ENCODE results near the gene SMKR1.
A peak's percentile ranks its signal among the peaks of the same experiment; 100 is the strongest.
"Not testable (repeated sequence)": the region's sequence is repeated elsewhere in the genome, so short reads cannot be mapped to it uniquely, and the experiment has no call there.

SMKR1 gene

GRCh38 chr7:129471402-129471827 is 30.9 kb upstream of the SMKR1 start:
- no peak overlapping the region for H2BK5ac ChIP-seq (ENCODE audit: low read depth, low read length, poor library complexity, severe bottlenecking)
- H3K36me3 ChIP-seq (ENCODE audit: control insufficient read depth in 1 of 2, insufficient read depth in 2 of 2, low read depth in 1 of 2, low read length in 2 of 2) = no peaks in the 10 kb centered on the region
- H2BK15ac ChIP-seq (ENCODE audit: low read depth, poor library complexity, severe bottlenecking) = no peak overlapping the region
- H3K18ac ChIP-seq (ENCODE audit: low read depth in 1 of 2, low read length in 2 of 2) = no peak overlapping the region
- H4K91ac ChIP-seq (ENCODE audit: low read length) = no peak overlapping the region
- no peak overlapping the region for H2AK5ac ChIP-seq (ENCODE audit: low read length, severe bottlenecking)
- no peak overlapping the region for H3K23ac ChIP-seq (ENCODE audit: low read length in 2 of 2)
- no peak overlapping the region for H3K14ac ChIP-seq (ENCODE audit: low read length in 2 of 2)
- no peak overlapping the region for H3K27ac ChIP-seq (ENCODE audit: low read length, poor library complexity, severe bottlenecking)
- no peak overlapping the region for H3K4ac ChIP-seq (ENCODE audit: low read depth in 1 of 2, low read length in 2 of 2)
- no peak overlapping the region for H3K4me2 ChIP-seq (ENCODE audit: low read length, poor library complexity, severe bottlenecking)
- peak overlapping the region; percentile 54 for H3K9ac ChIP-seq (ENCODE audit: low read length)
- H4K8ac ChIP-seq (ENCODE audit: low read length) = no peak overlapping the region
- no peak overlapping the region for H2BK120ac ChIP-seq (ENCODE audit: low read depth, low read length)
- H3K79me1 ChIP-seq (replicated peaks; ENCODE audit: low read length, poor library complexity, severe bottlenecking) = no peaks in the 10 kb centered on the region
- H3K4me1 ChIP-seq (ENCODE audit: control insufficient read depth, insufficient read depth, low read depth, low read length) = no peaks in the 10 kb centered on the region
- no peaks in the 10 kb centered on the region for H3K9me3 ChIP-seq (ENCODE audit: control insufficient read depth, low read length)
- no peak overlapping the region for H2AFZ ChIP-seq (ENCODE audit: low read depth, low read length)
- H3K4me3 ChIP-seq (ENCODE audit: insufficient read depth in 1 of 2, low read depth in 1 of 2, low read length in 2 of 2) = no peak overlapping the region
- DNase-seq = no peak
- H2BK12ac ChIP-seq (ENCODE audit: low read length in 2 of 2) = no peak overlapping the region
- no peaks in the 10 kb centered on the region for H3K27me3 ChIP-seq (ENCODE audit: control insufficient read depth in 1 of 2, insufficient read depth in 1 of 2, low read length in 2 of 2)

DNA sequence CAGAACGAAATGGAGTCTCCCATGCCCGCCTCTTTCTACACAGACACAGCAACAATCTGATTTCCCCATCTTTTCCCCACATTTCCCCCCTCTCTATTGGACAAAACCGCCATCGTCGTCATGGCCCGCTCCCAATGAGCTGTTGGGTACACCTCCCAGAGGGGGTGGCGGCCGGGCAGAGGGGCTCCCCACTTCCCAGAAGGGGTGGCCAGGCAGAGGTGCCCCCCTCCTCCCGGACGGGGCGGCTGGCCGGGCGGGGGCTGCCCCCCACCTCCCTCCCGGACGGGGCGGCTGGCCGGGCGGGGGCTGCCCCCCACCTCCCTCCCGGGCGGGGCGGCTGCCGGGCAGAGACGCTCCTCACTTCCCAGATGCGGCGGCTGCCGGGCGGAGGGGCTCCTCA is 26.4 kb upstream of the SMKR1 start:
- H3K23ac ChIP-seq (ENCODE audit: low read length in 2 of 2); H3K4me3 ChIP-seq (ENCODE audit: insufficient read depth in 1 of 2, low read depth in 1 of 2, low read length in 2 of 2); H3K18ac ChIP-seq (ENCODE audit: low read depth in 1 of 2, low read length in 2 of 2); H3K9me3 ChIP-seq (ENCODE audit: control insufficient read depth, low read length); H2AFZ ChIP-seq (ENCODE audit: low read depth, low read length); H3K36me3 ChIP-seq (ENCODE audit: control insufficient read depth in 1 of 2, insufficient read depth in 2 of 2, low read depth in 1 of 2, low read length in 2 of 2); H3K4me1 ChIP-seq (ENCODE audit: control insufficient read depth, insufficient read depth, low read depth, low read length); H3K4me2 ChIP-seq (ENCODE audit: low read length, poor library complexity, severe bottlenecking); H3K27ac ChIP-seq (ENCODE audit: low read length, poor library complexity, severe bottlenecking); H3K79me1 ChIP-seq (replicated peaks; ENCODE audit: low read length, poor library complexity, severe bottlenecking); H2BK120ac ChIP-seq (ENCODE audit: low read depth, low read length); H4K8ac ChIP-seq (ENCODE audit: low read length); H2BK15ac ChIP-seq (ENCODE audit: low read depth, poor library complexity, severe bottlenecking); H2BK5ac ChIP-seq (ENCODE audit: low read depth, low read length, poor library complexity, severe bottlenecking); H2AK5ac ChIP-seq (ENCODE audit: low read length, severe bottlenecking); H2BK12ac ChIP-seq (ENCODE audit: low read length in 2 of 2); H3K27me3 ChIP-seq (ENCODE audit: control insufficient read depth in 1 of 2, insufficient read depth in 1 of 2, low read length in 2 of 2); DNase-seq; H3K4ac ChIP-seq (ENCODE audit: low read depth in 1 of 2, low read length in 2 of 2); H3K9ac ChIP-seq (ENCODE audit: low read length); H3K14ac ChIP-seq (ENCODE audit: low read length in 2 of 2): not testable (repeated sequence)
- peak overlapping the region; percentile 39 for H4K91ac ChIP-seq (ENCODE audit: low read length)
- 97% methylated on average over 10 of the region's 27 CpGs for WGBS

- not testable (repeated sequence) for H3K79me1 ChIP-seq (replicated peaks; ENCODE audit: low read length, poor library complexity, severe bottlenecking); H2BK12ac ChIP-seq (ENCODE audit: low read length in 2 of 2); H2AK5ac ChIP-seq (ENCODE audit: low read length, severe bottlenecking); H2BK15ac ChIP-seq (ENCODE audit: low read depth, poor library complexity, severe bottlenecking); H3K4me3 ChIP-seq (ENCODE audit: insufficient read depth in 1 of 2, low read depth in 1 of 2, low read length in 2 of 2); H3K36me3 ChIP-seq (ENCODE audit: control insufficient read depth in 1 of 2, insufficient read depth in 2 of 2, low read depth in 1 of 2, low read length in 2 of 2); H3K23ac ChIP-seq (ENCODE audit: low read length in 2 of 2); H3K27me3 ChIP-seq (ENCODE audit: control insufficient read depth in 1 of 2, insufficient read depth in 1 of 2, low read length in 2 of 2); H4K8ac ChIP-seq (ENCODE audit: low read length); H2AFZ ChIP-seq (ENCODE audit: low read depth, low read length); H2BK120ac ChIP-seq (ENCODE audit: low read depth, low read length); H3K9ac ChIP-seq (ENCODE audit: low read length); H2BK5ac ChIP-seq (ENCODE audit: low read depth, low read length, poor library complexity, severe bottlenecking); H3K4ac ChIP-seq (ENCODE audit: low read depth in 1 of 2, low read length in 2 of 2); DNase-seq; H3K14ac ChIP-seq (ENCODE audit: low read length in 2 of 2); H4K91ac ChIP-seq (ENCODE audit: low read length); H3K4me2 ChIP-seq (ENCODE audit: low read length, poor library complexity, severe bottlenecking); H3K9me3 ChIP-seq (ENCODE audit: control insufficient read depth, low read length); H3K27ac ChIP-seq (ENCODE audit: low read length, poor library complexity, severe bottlenecking); H3K18ac ChIP-seq (ENCODE audit: low read depth in 1 of 2, low read length in 2 of 2); H3K4me1 ChIP-seq (ENCODE audit: control insufficient read depth, insufficient read depth, low read depth, low read length)
- 97% methylated on average over 20 of the region's 27 CpGs for WGBS
Observed at GRCh38 chr7:129476398-129476797, 25.9 kb upstream of the SMKR1 start.

GRCh38 chr7:129479831-129480230 is 22.5 kb upstream of the SMKR1 start:
- Histone ChIP-seq H2BK120ac (ENCODE audit: low read depth, low read length) (no peak overlapping the region), H3K36me3 (ENCODE audit: control insufficient read depth in 1 of 2, insufficient read depth in 2 of 2, low read depth in 1 of 2, low read length in 2 of 2) (no peaks in the 10 kb centered on the region), H3K9me3 (ENCODE audit: control insufficient read depth, low read length) (no peaks in the 10 kb centered on the region), H2BK15ac (ENCODE audit: low read depth, poor library complexity, severe bottlenecking) (no peak overlapping the region), H3K18ac (ENCODE audit: low read depth in 1 of 2, low read length in 2 of 2) (no peak overlapping the region), H3K4me3 (ENCODE audit: insufficient read depth in 1 of 2, low read depth in 1 of 2, low read length in 2 of 2) (no peak overlapping the region), H3K4me1 (ENCODE audit: control insufficient read depth, insufficient read depth, low read depth, low read length) (no peaks in the 10 kb centered on the region), H3K4me2 (ENCODE audit: low read length, poor library complexity, severe bottlenecking) (no peak overlapping the region), H3K4ac (ENCODE audit: low read depth in 1 of 2, low read length in 2 of 2) (no peak overlapping the region), H2BK12ac (ENCODE audit: low read length in 2 of 2) (no peak overlapping the region), H4K91ac (ENCODE audit: low read length) (no peak overlapping the region), H2AK5ac (ENCODE audit: low read length, severe bottlenecking) (no peak overlapping the region), H2BK5ac (ENCODE audit: low read depth, low read length, poor library complexity, severe bottlenecking) (no peak overlapping the region), H3K27me3 (ENCODE audit: control insufficient read depth in 1 of 2, insufficient read depth in 1 of 2, low read length in 2 of 2) (no peaks in the 10 kb centered on the region), H3K27ac (ENCODE audit: low read length, poor library complexity, severe bottlenecking) (no peak overlapping the region), H4K8ac (ENCODE audit: low read length) (no peak overlapping the region), H3K14ac (ENCODE audit: low read length in 2 of 2) (no peak overlapping the region), H3K79me1 (replicated peaks; ENCODE audit: low read length, poor library complexity, severe bottlenecking) (no peaks in the 10 kb centered on the region), H3K23ac (ENCODE audit: low read length in 2 of 2) (no peak overlapping the region), H3K9ac (ENCODE audit: low read length) (no peak overlapping the region), H2AFZ (ENCODE audit: low read depth, low read length) (no peak overlapping the region)
- no CpG with 5 or more reads among the region's 1 CpG for WGBS
- no peak for DNase-seq

Data from mesenchymal stem cell (in vitro differentiated cells and primary cell).